VCaP (cell line): Measurements from ENCODE around the gene PCSK4.
"Not testable (repeated sequence)": the region's sequence is repeated elsewhere in the genome, so short reads cannot be mapped to it uniquely, and the experiment has no call there.

ENCODE experiments used
- H3K27ac ChIP-seq: fragments of 450-650 bp; 2 replicates; pipeline ENCODE4 v1.5.1; 2017
- CTCF ChIP-seq: fragments of 450-650 bp; conservative IDR thresholded peaks from 2 replicates; pipeline ENCODE4 v1.5.1; 2017; ENCODE audit warnings: mild to moderate bottlenecking, moderate library complexity

Gene PCSK4

GRCh38 chr19:1501200-1501595 is 11.0 kb upstream of the PCSK4 start:
- no peak overlapping the region for H3K27ac ChIP-seq
- TF ChIP-seq CTCF: no peak

- H3K27ac ChIP-seq: not testable (repeated sequence)
These were observed 9.1 kb upstream of the PCSK4 start for GRCh38 chr19:1499231-1499630.

GRCh38 chr19:1497578-1498235 is 7.6 kb upstream of the PCSK4 start:
- no peak for TF ChIP-seq CTCF
- H3K27ac ChIP-seq: no peak overlapping the region

GRCh38 chr19:1496714-1497577 is 6.8 kb upstream of the PCSK4 start:
- TF ChIP-seq CTCF: no peak
- no peak overlapping the region for H3K27ac ChIP-seq

- TF ChIP-seq CTCF: no peak
- no peak overlapping the region for H3K27ac ChIP-seq
These were observed 5.9 kb upstream of the PCSK4 start for GRCh38 chr19:1495799-1496713.

GRCh38 chr19:1495051-1495798 is 5.1 kb upstream of the PCSK4 start:
- no peak for TF ChIP-seq CTCF
- no peak overlapping the region for H3K27ac ChIP-seq

- H3K27ac ChIP-seq: no peak overlapping the region
- TF ChIP-seq CTCF: no peak
These were observed 4.1 kb upstream of the PCSK4 start for GRCh38 chr19:1494115-1494815.
